ENCODE results near the gene BRINP2. TPM values are rescaled to one million over a fixed set of nuclear protein-coding genes. Genes with fewer than 3 reads are reported as not detected.
A peak's percentile ranks its signal among the peaks of the same experiment; 100 is the strongest.

The BRINP2 gene
- total RNA-seq, 4 donors from 2014 or later: not detected

- intact Hi-C loops (cut with DNase I): no loop called here
- WGBS, 2 donors: 74 to 78% methylated on average over 5 of the region's 5 CpGs
- H3K9me3 ChIP-seq: no peaks in the 10 kb centered on the region
- TF ChIP-seq CTCF (IDR thresholded peaks at IDR 0.05): no peak
- TF ChIP-seq POLR2A (IDR thresholded peaks at IDR 0.05): no peak
- no peaks in the 10 kb centered on the region for H3K4me1 ChIP-seq
- no peaks in the 10 kb centered on the region for H3K27me3 ChIP-seq
- no peak overlapping the region for H3K4me3 ChIP-seq (replicated peaks in 1 of 3)
- no peak for DNase-seq
- no peak overlapping the region for H3K27ac ChIP-seq
- H3K36me3 ChIP-seq: no peaks in the 10 kb centered on the region
These were observed 77.5 kb downstream of the BRINP2 start for GRCh38 chr1:177248258-177248657.

GRCh38 chr1:177249231-177249630 is 78.5 kb downstream of the BRINP2 start:
- Histone ChIP-seq H3K9me3 (no peaks in the 10 kb centered on the region), H3K27ac (no peak overlapping the region), H3K36me3 (no peaks in the 10 kb centered on the region), H3K4me1 (no peaks in the 10 kb centered on the region), H3K27me3 (no peaks in the 10 kb centered on the region), H3K4me3 (replicated peaks in 1 of 3) (no peak overlapping the region)
- TF ChIP-seq POLR2A (IDR thresholded peaks at IDR 0.05) (no peak), CTCF (IDR thresholded peaks at IDR 0.05) (no peak)
- no peak for DNase-seq
- intact Hi-C loops (cut with DNase I): no loop called here

- Histone ChIP-seq H3K4me3 (replicated peaks in 1 of 3) (no peak overlapping the region), H3K36me3 (no peaks in the 10 kb centered on the region), H3K27me3 (no peaks in the 10 kb centered on the region), H3K27ac (no peak overlapping the region), H3K4me1 (peaks cover 0 to 15% of the 10 kb centered on the region in 2 donors), H3K9me3 (no peaks in the 10 kb centered on the region)
- intact Hi-C loops (cut with DNase I): no loop called here
- TF ChIP-seq CTCF (IDR thresholded peaks at IDR 0.05) (no peak), POLR2A (IDR thresholded peaks at IDR 0.05) (no peak)
- DNase-seq: no peak
These were observed 82.1 kb downstream of the BRINP2 start for GRCh38 chr1:177252877-177253276.

- TF ChIP-seq CTCF (IDR thresholded peaks at IDR 0.05): no peak
These were observed 84.7 kb downstream of the BRINP2 start for GRCh38 chr1:177255411-177255810.

GRCh38 chr1:177256153-177257075 is 85.7 kb downstream of the BRINP2 start:
- no peak overlapping the region for H3K4me3 ChIP-seq (replicated peaks in 1 of 3)
- no peaks in the 10 kb centered on the region for H3K9me3 ChIP-seq
- intact Hi-C loops (cut with DNase I): no loop called here
- WGBS, 2 donors: 28 to 43% methylated on average over 20 of the region's 20 CpGs
- H3K27ac ChIP-seq: no peak overlapping the region
- peak; percentile 36 to 42 for DNase-seq
- no peak for TF ChIP-seq POLR2A (IDR thresholded peaks at IDR 0.05)
- TF ChIP-seq CTCF (IDR thresholded peaks at IDR 0.05): peak in 5 of 6 experiments; percentile 9 to 47 (median 22)
- no peaks in the 10 kb centered on the region for H3K27me3 ChIP-seq
- H3K36me3 ChIP-seq: no peaks in the 10 kb centered on the region
- peaks cover 0 to 15% of the 10 kb centered on the region in 2 donors for H3K4me1 ChIP-seq

More at GRCh38 chr1:177255411-177255810, 84.7 kb downstream of the BRINP2 start:
- Histone ChIP-seq H3K27me3 (no peaks in the 10 kb centered on the region), H3K36me3 (no peaks in the 10 kb centered on the region), H3K9me3 (no peaks in the 10 kb centered on the region), H3K4me3 (replicated peaks in 1 of 3) (no peak overlapping the region), H3K4me1 (peaks cover 0 to 15% of the 10 kb centered on the region in 2 donors), H3K27ac (no peak overlapping the region)
- intact Hi-C loops (cut with DNase I): no loop called here
- 11 to 28% methylated on average over 1 of the region's 1 CpG for WGBS, 2 donors
- peak in 1 of 2 donors; percentile 32 for DNase-seq

Data from thyroid gland (tissue), 4 donors.